Thymus (tissue), 11 donors: ENCODE data around the gene SFI1. TPM values are rescaled to one million over a fixed set of nuclear protein-coding genes. Genes with fewer than 3 reads are reported as not detected.
A peak's percentile ranks its signal among the peaks of the same experiment; 100 is the strongest.

Source experiments
- DNase-seq, 9 donors: peaks; one replicate each; pipeline ENCODE4 v3.0.0-alpha.2; 2013; ENCODE audit warnings: low spot score in 9 of 9, low read depth in 6 of 9, missing footprints in 1 of 9
- H3K27ac ChIP-seq, 2 donors: one replicate each; pipeline ENCODE4 v1.5.1; 2013; ENCODE audit warnings: control low read depth in 1 of 2, low read depth in 1 of 2, low read length in 1 of 2, mild to moderate bottlenecking in 1 of 2, moderate library complexity in 1 of 2
- H3K27me3 ChIP-seq, 2 donors: one replicate each; pipeline ENCODE4 v1.5.1; 2013; ENCODE audit warnings: low read length in 1 of 2; ENCODE audit not compliant: control insufficient read depth in 2 of 2, insufficient read depth in 1 of 2
- H3K36me3 ChIP-seq, 2 donors: one replicate each; pipeline ENCODE4 v1.5.1; 2013; ENCODE audit warnings: low read length in 1 of 2, mild to moderate bottlenecking in 1 of 2, moderate library complexity in 1 of 2; ENCODE audit not compliant: control insufficient read depth in 2 of 2, insufficient read depth in 2 of 2
- H3K4me1 ChIP-seq, 2 donors: one replicate each; pipeline ENCODE4 v1.5.1; 2013; ENCODE audit warnings: low read length in 2 of 2; ENCODE audit not compliant: control insufficient read depth in 2 of 2, insufficient read depth in 2 of 2
- H3K4me3 ChIP-seq, 2 donors: one replicate each; pipeline ENCODE4 v1.5.1; 2013; ENCODE audit warnings: low read length in 2 of 2, control low read depth in 1 of 2, mild to moderate bottlenecking in 1 of 2
- H3K9me3 ChIP-seq, 2 donors: one replicate each; pipeline ENCODE4 v1.5.1; 2013; ENCODE audit warnings: low read length in 1 of 2, mild to moderate bottlenecking in 1 of 2; ENCODE audit not compliant: control insufficient read depth in 2 of 2, insufficient read depth in 1 of 2
- WGBS: extraction: QIAGEN DNeasy Blood & Tissue Kit; methylation state at CpG from one replicate; pipeline ENCODE4 v1.1.7; 2013; 5-methylcytosine and 5-hydroxymethylcytosine counted together
- polyA plus RNA-seq: library from polyadenylated mRNA; stranded (reverse); fragments of 200-250 nt; gene quantifications from one replicate; pipeline ENCODE4 v1.2.3, GENCODE V29; 2013
- total RNA-seq: library from RNA; stranded (reverse); fragments of 120-200 nt; gene quantifications from one replicate; pipeline ENCODE4 v1.2.4, GENCODE V29; 2013
- donor health status: healthy.

Gene SFI1
- total and polyA plus RNA-seq, 2 donors, result 21.6 to 116 TPM

GRCh38 chr22:31620756-31621480 lies 124.6 kb downstream of the SFI1 start:
- Histone ChIP-seq H3K36me3 (peaks cover 54 to 58% of the 10 kb centered on the region in 2 donors), H3K4me1 (peaks cover 0 to 7% of the 10 kb centered on the region in 2 donors)
- DNase-seq, result no peak

GRCh38 chr22:31621507-31622124 lies 125.3 kb downstream of the SFI1 start:
- no peaks in the 10 kb centered on the region for H3K27me3 ChIP-seq
- H3K27ac ChIP-seq, result no peak overlapping the region
- H3K4me3 ChIP-seq, result no peak overlapping the region
- peaks cover 48 to 53% of the 10 kb centered on the region in 2 donors for H3K36me3 ChIP-seq
- peaks cover 0 to 11% of the 10 kb centered on the region in 2 donors for H3K4me1 ChIP-seq
- 80% methylated on average over 19 of the region's 19 CpGs for WGBS
- no peak for DNase-seq
- no peaks in the 10 kb centered on the region for H3K9me3 ChIP-seq

More at GRCh38 chr22:31620756-31621480, 124.6 kb downstream of the SFI1 start:
- Histone ChIP-seq H3K9me3 (no peaks in the 10 kb centered on the region), H3K4me3 (no peak overlapping the region), H3K27me3 (no peaks in the 10 kb centered on the region), H3K27ac (no peak overlapping the region)
- 94% methylated on average over 20 of the region's 20 CpGs for WGBS

GRCh38 chr22:31622980-31623379 lies 126.6 kb downstream of the SFI1 start:
- no peaks in the 10 kb centered on the region for H3K27me3 ChIP-seq
- no peak for DNase-seq
- H3K27ac ChIP-seq, result no peak overlapping the region
- no peak overlapping the region for H3K4me3 ChIP-seq
- WGBS, result 98% methylated on average over 1 of the region's 1 CpG
- no peaks in the 10 kb centered on the region for H3K9me3 ChIP-seq
- H3K36me3 ChIP-seq, result peaks cover 38 to 39% of the 10 kb centered on the region in 2 donors
- H3K4me1 ChIP-seq, result peaks cover 0 to 19% of the 10 kb centered on the region in 2 donors

GRCh38 chr22:31623592-31624304 lies 127.4 kb downstream of the SFI1 start:
- H3K4me1 ChIP-seq, result peaks cover 0 to 26% of the 10 kb centered on the region in 2 donors
- no peak overlapping the region for H3K4me3 ChIP-seq
- H3K27ac ChIP-seq, result no peak overlapping the region
- no peak for DNase-seq
- no peaks in the 10 kb centered on the region for H3K9me3 ChIP-seq
- no peaks in the 10 kb centered on the region for H3K27me3 ChIP-seq
- peaks cover 31 to 33% of the 10 kb centered on the region in 2 donors for H3K36me3 ChIP-seq
- WGBS, result 98% methylated on average over 18 of the region's 18 CpGs

- no peaks in the 10 kb centered on the region for H3K27me3 ChIP-seq
- no peak overlapping the region for H3K4me3 ChIP-seq
- H3K4me1 ChIP-seq, result peaks cover 10 to 40% of the 10 kb centered on the region in 2 donors
- no peaks in the 10 kb centered on the region for H3K9me3 ChIP-seq
- no peak overlapping the region for H3K27ac ChIP-seq
- DNase-seq, result no peak
- 97% methylated on average over 7 of the region's 7 CpGs for WGBS
- H3K36me3 ChIP-seq, result peaks cover 19 to 22% of the 10 kb centered on the region in 2 donors
Observed at GRCh38 chr22:31625257-31625640, 128.9 kb downstream of the SFI1 start.

DNA sequence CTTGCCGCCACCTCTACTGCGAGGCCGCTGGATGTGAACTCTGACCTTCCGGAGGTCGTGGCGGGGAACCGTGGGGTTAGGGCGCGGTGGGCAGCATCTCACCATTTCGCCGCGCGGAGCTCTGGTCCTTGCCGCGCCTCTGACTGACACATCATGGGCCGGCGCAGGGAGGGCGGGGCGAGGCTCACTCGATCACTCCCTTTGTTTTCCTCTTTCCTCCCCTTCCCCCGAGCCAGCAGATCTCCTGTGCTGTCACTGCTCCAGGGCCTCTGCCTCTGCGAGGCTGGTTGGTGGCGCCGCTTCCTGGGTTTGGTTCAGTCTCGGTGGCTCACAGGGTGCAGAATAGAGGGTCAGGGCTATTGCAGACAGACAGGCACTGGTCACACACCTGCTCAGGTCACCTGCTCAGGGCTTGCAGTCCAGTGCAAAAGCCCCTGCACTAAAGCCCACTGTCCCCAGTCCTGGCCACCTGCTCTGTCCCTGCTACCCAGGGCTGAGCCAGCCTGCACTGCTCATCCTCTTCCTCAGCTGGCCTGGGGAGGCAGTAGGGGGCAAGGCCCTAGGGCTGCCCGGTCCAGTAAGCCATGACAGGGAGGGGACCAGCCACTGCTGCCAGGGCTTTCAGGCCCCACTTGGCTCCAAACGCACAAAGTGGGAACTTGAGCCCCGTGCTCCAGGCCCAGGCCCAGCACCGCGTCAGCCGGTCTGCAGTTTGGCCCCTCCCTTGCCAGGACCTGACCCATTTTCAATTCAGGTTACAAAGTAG lies 129.5 kb downstream of the SFI1 start:
- no peaks in the 10 kb centered on the region for H3K27me3 ChIP-seq
- H3K9me3 ChIP-seq, result no peaks in the 10 kb centered on the region
- no peak overlapping the region for H3K4me3 ChIP-seq
- H3K4me1 ChIP-seq, result peaks cover 10 to 42% of the 10 kb centered on the region in 2 donors
- H3K36me3 ChIP-seq, result peaks cover 13 to 16% of the 10 kb centered on the region in 2 donors
- peak overlapping the region in 1 of 2 donors; percentile 10 for H3K27ac ChIP-seq
- 91% methylated on average over 31 of the region's 31 CpGs for WGBS
- no peak for DNase-seq

DNA sequence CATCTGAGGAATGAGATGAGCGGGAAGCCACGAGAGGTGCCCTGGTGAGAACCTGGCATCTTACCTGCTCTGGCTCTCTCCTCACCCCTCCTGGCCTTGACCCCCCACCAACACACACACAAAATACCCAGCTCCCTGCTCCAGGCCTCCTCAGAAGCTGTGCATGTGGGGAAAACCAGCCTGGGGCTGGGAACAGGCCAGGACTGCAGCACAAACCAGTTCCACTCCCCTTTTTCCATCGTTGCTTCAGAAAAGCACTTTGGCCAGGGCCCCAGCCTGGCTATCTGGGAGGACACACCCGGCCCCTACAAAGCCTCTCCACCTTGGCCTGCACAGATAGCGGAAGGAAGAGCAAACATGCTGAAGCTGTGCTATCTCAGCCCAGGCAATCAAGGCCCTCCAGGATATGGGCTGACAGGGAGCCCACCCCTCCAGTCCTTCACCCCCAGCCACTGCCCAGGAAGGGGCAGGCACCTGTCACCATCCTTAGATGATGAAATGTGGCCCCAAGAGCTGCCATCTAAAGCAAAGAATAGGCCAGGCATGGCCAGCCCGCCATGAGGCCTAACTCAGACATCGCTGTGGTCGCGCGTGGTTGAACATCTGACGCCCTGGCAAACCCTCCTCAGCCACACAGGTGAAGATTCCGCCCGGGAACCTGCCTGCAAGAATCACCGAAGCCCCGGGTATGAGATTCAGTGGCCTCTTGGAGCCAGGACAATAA lies 130.3 kb downstream of the SFI1 start:
- H3K36me3 ChIP-seq, result peaks cover 7 to 9% of the 10 kb centered on the region in 2 donors
- H3K4me1 ChIP-seq, result peaks cover 10 to 50% of the 10 kb centered on the region in 2 donors
- H3K27me3 ChIP-seq, result no peaks in the 10 kb centered on the region
- H3K4me3 ChIP-seq, result no peak overlapping the region
- 94% methylated on average over 15 of the region's 15 CpGs for WGBS
- DNase-seq, result no peak
- no peaks in the 10 kb centered on the region for H3K9me3 ChIP-seq
- H3K27ac ChIP-seq, result peak overlapping the region; percentile 22 to 53

DNA sequence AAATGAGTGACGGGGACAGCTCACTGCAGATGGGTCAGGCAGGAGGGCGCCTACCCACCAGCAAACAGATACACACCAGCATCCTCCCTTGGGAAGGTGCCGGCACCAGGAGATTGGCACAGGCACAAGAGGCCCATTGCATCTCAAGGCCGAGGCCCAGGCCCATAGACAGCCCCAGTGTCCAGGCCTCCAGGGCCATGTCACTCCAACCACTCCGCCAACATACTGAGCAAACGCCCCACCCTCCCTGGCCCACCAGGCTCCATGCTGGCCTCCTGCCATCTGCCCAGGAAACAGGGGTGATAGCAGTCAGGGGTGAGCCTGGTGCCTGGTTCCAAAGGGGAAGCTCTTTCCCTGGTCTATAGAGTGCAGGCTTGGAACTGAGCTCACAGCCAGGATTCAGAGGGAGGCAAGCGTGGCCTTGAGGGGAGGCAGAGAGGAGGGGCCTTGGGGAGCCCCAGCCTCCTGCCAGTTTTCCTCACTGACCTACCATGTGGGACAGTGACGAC lies 130.9 kb downstream of the SFI1 start:
- H3K27ac ChIP-seq, result peak overlapping the region in 1 of 2 donors; percentile 43
- no peaks in the 10 kb centered on the region for H3K9me3 ChIP-seq
- H3K36me3 ChIP-seq, result peaks cover 6 to 8% of the 10 kb centered on the region in 2 donors
- no peaks in the 10 kb centered on the region for H3K27me3 ChIP-seq
- WGBS, result 95% methylated on average over 8 of the region's 8 CpGs
- H3K4me3 ChIP-seq, result no peak overlapping the region
- peaks cover 10 to 50% of the 10 kb centered on the region in 2 donors for H3K4me1 ChIP-seq
- DNase-seq, result no peak
